Tibial nerve (tissue), 4 donors: Measurements from ENCODE around the gene MYCL.

Experiments used
- CTCF ChIP-seq, 5 experiments: fragments of 200-600 bp in 3 of 5; fragments of 450-650 bp in 2 of 5; sonication (generic) in 3 of 5; IDR thresholded peaks; one replicate each; pipeline ENCODE4 v1.5.1; 2016 to 2019; ENCODE audit warnings: antibody characterized with exemption in 5 of 5, mild to moderate bottlenecking in 3 of 5, moderate library complexity in 2 of 5
- EP300 ChIP-seq, 2 donors: sonication (generic); formaldehyde crosslinking; IDR thresholded peaks; one replicate each; pipeline ENCODE4 v1.6.1; 2017; ENCODE audit warnings: antibody characterized with exemption in 2 of 2, mild to moderate bottlenecking in 1 of 2
- POLR2A ChIP-seq, 2 donors: fragments of 450-650 bp; IDR thresholded peaks; one replicate each; pipeline ENCODE4 v1.6.1; 2017; ENCODE audit warnings: antibody characterized with exemption in 2 of 2, mild to moderate bottlenecking in 2 of 2, moderate library complexity in 2 of 2

GRCh38 chr1:39927538-39927937 lies 25.8 kb upstream of the MYCL start:
- no peak for TF ChIP-seq CTCF (IDR thresholded peaks at IDR 0.05)
- no peak for TF ChIP-seq POLR2A (IDR thresholded peaks at IDR 0.05)
- TF ChIP-seq EP300 (IDR thresholded peaks at IDR 0.05) = no peak
